Measurements from ENCODE around the gene GRIN3A.

GRIN3A gene

GRCh38 chr9:101582553-101582952 lies 155.9 kb downstream of the GRIN3A start:
- Mint-ChIP-seq H3K27me3 (ENCODE audit: low read depth) (no peaks in the 10 kb centered on the region), H3K9me3 (no peaks in the 10 kb centered on the region), H3K27ac (peak overlapping the region; percentile 70 to 89 (median 78)), H3K4me1 (peaks cover 39% of the 10 kb centered on the region), H3K36me3 (ENCODE audit: low read depth) (no peaks in the 10 kb centered on the region), H3K4me3 (no peak overlapping the region)
- no peak for TF ChIP-seq CTCF (IDR thresholded peaks at IDR 0.05; ENCODE audit: unreplicated experiment in 3 of 3)

- no peak for TF ChIP-seq CTCF (IDR thresholded peaks at IDR 0.05; ENCODE audit: unreplicated experiment in 3 of 3)
- H3K4me1 Mint-ChIP-seq: peaks cover 46% of the 10 kb centered on the region
- H3K9me3 Mint-ChIP-seq: no peaks in the 10 kb centered on the region
- peak overlapping the region; percentile 31 to 64 (median 58) for H3K27ac Mint-ChIP-seq
- H3K4me3 Mint-ChIP-seq: no peak overlapping the region
- H3K36me3 Mint-ChIP-seq (ENCODE audit: low read depth): no peaks in the 10 kb centered on the region
- no peaks in the 10 kb centered on the region for H3K27me3 Mint-ChIP-seq (ENCODE audit: low read depth)
Measured at GRCh38 chr9:101579711-101580545, 158.5 kb downstream of the GRIN3A start.

GRCh38 chr9:101578378-101578777 lies 160.1 kb downstream of the GRIN3A start:
- Mint-ChIP-seq H3K27ac (peak overlapping the region in 1 of 3 experiments; percentile 9), H3K4me1 (peaks cover 50% of the 10 kb centered on the region), H3K27me3 (ENCODE audit: low read depth) (no peaks in the 10 kb centered on the region), H3K9me3 (no peaks in the 10 kb centered on the region), H3K36me3 (ENCODE audit: low read depth) (no peaks in the 10 kb centered on the region), H3K4me3 (no peak overlapping the region)
- no peak for TF ChIP-seq CTCF (IDR thresholded peaks at IDR 0.05; ENCODE audit: unreplicated experiment in 3 of 3)

- no peak for TF ChIP-seq CTCF (IDR thresholded peaks at IDR 0.05; ENCODE audit: unreplicated experiment in 3 of 3)
- Mint-ChIP-seq H3K27ac (peak overlapping the region in 1 of 3 experiments; percentile 20), H3K36me3 (ENCODE audit: low read depth) (no peaks in the 10 kb centered on the region), H3K9me3 (no peaks in the 10 kb centered on the region), H3K4me3 (no peak overlapping the region), H3K4me1 (peaks cover 23% of the 10 kb centered on the region), H3K27me3 (ENCODE audit: low read depth) (no peaks in the 10 kb centered on the region)
Measured at GRCh38 chr9:101574731-101575333, 163.6 kb downstream of the GRIN3A start.

- Mint-ChIP-seq H3K4me3 (no peak overlapping the region), H3K36me3 (ENCODE audit: low read depth) (peaks cover 16% of the 10 kb centered on the region), H3K27ac (no peak overlapping the region), H3K4me1 (peaks cover 15% of the 10 kb centered on the region), H3K9me3 (no peaks in the 10 kb centered on the region), H3K27me3 (ENCODE audit: low read depth) (no peaks in the 10 kb centered on the region)
- no peak for TF ChIP-seq CTCF (IDR thresholded peaks at IDR 0.05; ENCODE audit: unreplicated experiment in 3 of 3)
Measured at GRCh38 chr9:101572316-101572715, 166.1 kb downstream of the GRIN3A start.
